ENCODE measurements around the gene SLC29A3. TPM values are rescaled to one million over a fixed set of nuclear protein-coding genes. Genes with fewer than 3 reads are reported as not detected.

SLC29A3 gene
- polyA plus RNA-seq, 1 donor (not counting 4 experiments of a cell fraction or from before 2014, with no cell fraction given) = 0.52 TPM

DNA sequence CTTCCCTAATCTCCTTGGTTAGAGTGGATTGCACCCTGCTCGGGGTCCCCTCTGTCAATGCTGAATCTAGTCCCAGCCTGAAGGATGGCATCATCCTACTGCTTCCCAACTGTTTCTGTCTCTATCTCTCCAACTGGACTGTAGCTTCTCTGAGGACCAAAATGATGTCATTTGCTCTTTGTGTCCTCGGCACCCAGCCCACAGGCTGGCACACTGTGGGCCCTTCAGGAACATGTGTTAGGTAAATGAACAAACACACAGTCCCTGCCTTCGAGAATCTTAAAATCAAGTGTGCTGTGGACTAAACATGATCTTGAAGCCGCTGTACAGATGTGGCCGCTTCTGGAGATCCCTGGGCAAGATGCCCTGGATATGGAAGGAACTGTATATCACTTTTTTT, 72.6 kb downstream of the SLC29A3 start:
- H3K36me3 ChIP-seq (ENCODE audit: control insufficient read depth in 2 of 2, extremely low read depth in 1 of 2, insufficient read depth in 2 of 2, low read length in 2 of 2) = no peaks in the 10 kb centered on the region
- H3K27ac ChIP-seq (ENCODE audit: control insufficient read depth, insufficient read depth, low read length) = no peak overlapping the region
- H3K9me1 ChIP-seq (ENCODE audit: control insufficient read depth, extremely low read depth, insufficient read depth, low read length) = no peaks in the 10 kb centered on the region
- no peak overlapping the region for H3K9ac ChIP-seq (ENCODE audit: control insufficient read depth, extremely low read depth, insufficient read depth, low read length)
- H3K27me3 ChIP-seq (ENCODE audit: control insufficient read depth, extremely low read depth, insufficient read depth, low read length) = peaks cover 65% of the 10 kb centered on the region
- FAIRE-seq (no peak), DNase-seq (ENCODE audit: low read depth, low spot score) (no peak)
- no peaks in the 10 kb centered on the region for H3K79me2 ChIP-seq (ENCODE audit: control insufficient read depth, insufficient read depth, low read length)
- H2AFZ ChIP-seq (ENCODE audit: control insufficient read depth, low read length) = no peak overlapping the region
- no peak for TF ChIP-seq EZH2 (IDR thresholded peaks at IDR 0.05; ENCODE audit: low read length)
- TF ChIP-seq, protein P1, sequence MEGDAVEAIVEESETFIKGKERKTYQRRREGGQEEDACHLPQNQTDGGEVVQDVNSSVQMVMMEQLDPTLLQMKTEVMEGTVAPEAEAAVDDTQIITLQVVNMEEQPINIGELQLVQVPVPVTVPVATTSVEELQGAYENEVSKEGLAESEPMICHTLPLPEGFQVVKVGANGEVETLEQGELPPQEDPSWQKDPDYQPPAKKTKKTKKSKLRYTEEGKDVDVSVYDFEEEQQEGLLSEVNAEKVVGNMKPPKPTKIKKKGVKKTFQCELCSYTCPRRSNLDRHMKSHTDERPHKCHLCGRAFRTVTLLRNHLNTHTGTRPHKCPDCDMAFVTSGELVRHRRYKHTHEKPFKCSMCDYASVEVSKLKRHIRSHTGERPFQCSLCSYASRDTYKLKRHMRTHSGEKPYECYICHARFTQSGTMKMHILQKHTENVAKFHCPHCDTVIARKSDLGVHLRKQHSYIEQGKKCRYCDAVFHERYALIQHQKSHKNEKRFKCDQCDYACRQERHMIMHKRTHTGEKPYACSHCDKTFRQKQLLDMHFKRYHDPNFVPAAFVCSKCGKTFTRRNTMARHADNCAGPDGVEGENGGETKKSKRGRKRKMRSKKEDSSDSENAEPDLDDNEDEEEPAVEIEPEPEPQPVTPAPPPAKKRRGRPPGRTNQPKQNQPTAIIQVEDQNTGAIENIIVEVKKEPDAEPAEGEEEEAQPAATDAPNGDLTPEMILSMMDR (optimal IDR thresholded peaks at IDR 0.05 in 1 of 3, IDR thresholded peaks at IDR 0.05 in 1 of 3, conservative IDR thresholded peaks at IDR 0.05 in 1 of 3; ENCODE audit: extremely low read depth in 1 of 3, insufficient read depth in 2 of 3, low read length in 3 of 3) = no peak
- dilution Hi-C loops (cut with MboI; ENCODE audit: extremely low pct_ligation_motif_present, low sequenced_read_pairs) = no loop called here
- H3K4me3 ChIP-seq (ENCODE audit: control insufficient read depth in 2 of 3, extremely low read depth in 1 of 3, insufficient read depth in 2 of 3, low read depth in 1 of 3, low read length in 3 of 3) = no peak overlapping the region
- no peaks in the 10 kb centered on the region for H3K4me1 ChIP-seq (ENCODE audit: control insufficient read depth, extremely low read depth, insufficient read depth, low read length)
- H4K20me1 ChIP-seq (ENCODE audit: control insufficient read depth, extremely low read depth, insufficient read depth, low read length) = no peaks in the 10 kb centered on the region
- H3K4me2 ChIP-seq (ENCODE audit: control insufficient read depth, extremely low read depth, insufficient read depth, low read depth, low read length) = no peak overlapping the region
- no peaks in the 10 kb centered on the region for H3K9me3 ChIP-seq (ENCODE audit: control insufficient read depth, low read depth, low read length)

GRCh38 chr10:71392292-71392691, 73.2 kb downstream of the SLC29A3 start:
- H4K20me1 ChIP-seq (ENCODE audit: control insufficient read depth, extremely low read depth, insufficient read depth, low read length) = no peaks in the 10 kb centered on the region
- no peak overlapping the region for H3K27ac ChIP-seq (ENCODE audit: control insufficient read depth, insufficient read depth, low read length)
- H3K9ac ChIP-seq (ENCODE audit: control insufficient read depth, extremely low read depth, insufficient read depth, low read length) = no peak overlapping the region
- no peaks in the 10 kb centered on the region for H3K4me1 ChIP-seq (ENCODE audit: control insufficient read depth, extremely low read depth, insufficient read depth, low read length)
- dilution Hi-C loops (cut with MboI; ENCODE audit: extremely low pct_ligation_motif_present, low sequenced_read_pairs) = no loop called here
- H3K27me3 ChIP-seq (ENCODE audit: control insufficient read depth, extremely low read depth, insufficient read depth, low read length) = peaks cover 70% of the 10 kb centered on the region
- no peak overlapping the region for H2AFZ ChIP-seq (ENCODE audit: control insufficient read depth, low read length)
- H3K4me2 ChIP-seq (ENCODE audit: control insufficient read depth, extremely low read depth, insufficient read depth, low read depth, low read length) = no peak overlapping the region
- H3K36me3 ChIP-seq (ENCODE audit: control insufficient read depth in 2 of 2, extremely low read depth in 1 of 2, insufficient read depth in 2 of 2, low read length in 2 of 2) = no peaks in the 10 kb centered on the region
- FAIRE-seq = no peak
- H3K79me2 ChIP-seq (ENCODE audit: control insufficient read depth, insufficient read depth, low read length) = no peaks in the 10 kb centered on the region
- TF ChIP-seq EZH2 (IDR thresholded peaks at IDR 0.05; ENCODE audit: low read length) = no peak
- TF ChIP-seq, protein P1 (optimal IDR thresholded peaks at IDR 0.05 in 1 of 3, IDR thresholded peaks at IDR 0.05 in 1 of 3, conservative IDR thresholded peaks at IDR 0.05 in 1 of 3; ENCODE audit: extremely low read depth in 1 of 3, insufficient read depth in 2 of 3, low read length in 3 of 3) = no peak
- no peaks in the 10 kb centered on the region for H3K9me3 ChIP-seq (ENCODE audit: control insufficient read depth, low read depth, low read length)
- no peak overlapping the region for H3K4me3 ChIP-seq (ENCODE audit: control insufficient read depth in 2 of 3, extremely low read depth in 1 of 3, insufficient read depth in 2 of 3, low read depth in 1 of 3, low read length in 3 of 3)
- DNase-seq (ENCODE audit: low read depth, low spot score) = no peak
- H3K9me1 ChIP-seq (ENCODE audit: control insufficient read depth, extremely low read depth, insufficient read depth, low read length) = no peaks in the 10 kb centered on the region
